GM12801 (cell line): ENCODE results near the gene CD3G.

ENCODE experiments used
- TF ChIP-seq, protein P1 (sequence below): IDR thresholded peaks from one replicate; pipeline ENCODE4 v1.5.1; 2011; ENCODE audit warnings: control low read depth; ENCODE audit not compliant: insufficient read length; ENCODE audit errors: extremely low read depth

The CD3G gene

DNA sequence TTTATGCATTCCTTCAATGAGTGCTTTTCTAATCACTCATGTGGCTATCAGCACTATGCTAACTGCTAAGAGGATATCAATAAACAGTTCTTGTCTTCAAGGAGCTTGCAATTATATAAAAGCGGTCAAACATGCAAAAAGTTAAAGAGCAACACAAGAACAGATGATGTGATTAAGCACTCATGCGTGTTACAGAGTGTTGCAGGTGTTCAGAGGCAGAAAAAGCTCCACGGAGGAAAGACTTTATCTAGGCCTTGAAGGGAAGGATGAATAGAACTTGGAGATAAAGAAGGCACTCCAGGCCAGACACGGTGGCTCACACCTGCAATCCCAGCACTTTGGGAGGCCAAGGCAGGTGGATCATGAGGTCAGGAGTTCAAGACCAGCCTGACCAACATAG is 26.0 kb upstream of the CD3G start:
- TF ChIP-seq, protein P1, sequence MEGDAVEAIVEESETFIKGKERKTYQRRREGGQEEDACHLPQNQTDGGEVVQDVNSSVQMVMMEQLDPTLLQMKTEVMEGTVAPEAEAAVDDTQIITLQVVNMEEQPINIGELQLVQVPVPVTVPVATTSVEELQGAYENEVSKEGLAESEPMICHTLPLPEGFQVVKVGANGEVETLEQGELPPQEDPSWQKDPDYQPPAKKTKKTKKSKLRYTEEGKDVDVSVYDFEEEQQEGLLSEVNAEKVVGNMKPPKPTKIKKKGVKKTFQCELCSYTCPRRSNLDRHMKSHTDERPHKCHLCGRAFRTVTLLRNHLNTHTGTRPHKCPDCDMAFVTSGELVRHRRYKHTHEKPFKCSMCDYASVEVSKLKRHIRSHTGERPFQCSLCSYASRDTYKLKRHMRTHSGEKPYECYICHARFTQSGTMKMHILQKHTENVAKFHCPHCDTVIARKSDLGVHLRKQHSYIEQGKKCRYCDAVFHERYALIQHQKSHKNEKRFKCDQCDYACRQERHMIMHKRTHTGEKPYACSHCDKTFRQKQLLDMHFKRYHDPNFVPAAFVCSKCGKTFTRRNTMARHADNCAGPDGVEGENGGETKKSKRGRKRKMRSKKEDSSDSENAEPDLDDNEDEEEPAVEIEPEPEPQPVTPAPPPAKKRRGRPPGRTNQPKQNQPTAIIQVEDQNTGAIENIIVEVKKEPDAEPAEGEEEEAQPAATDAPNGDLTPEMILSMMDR: no peak

DNA sequence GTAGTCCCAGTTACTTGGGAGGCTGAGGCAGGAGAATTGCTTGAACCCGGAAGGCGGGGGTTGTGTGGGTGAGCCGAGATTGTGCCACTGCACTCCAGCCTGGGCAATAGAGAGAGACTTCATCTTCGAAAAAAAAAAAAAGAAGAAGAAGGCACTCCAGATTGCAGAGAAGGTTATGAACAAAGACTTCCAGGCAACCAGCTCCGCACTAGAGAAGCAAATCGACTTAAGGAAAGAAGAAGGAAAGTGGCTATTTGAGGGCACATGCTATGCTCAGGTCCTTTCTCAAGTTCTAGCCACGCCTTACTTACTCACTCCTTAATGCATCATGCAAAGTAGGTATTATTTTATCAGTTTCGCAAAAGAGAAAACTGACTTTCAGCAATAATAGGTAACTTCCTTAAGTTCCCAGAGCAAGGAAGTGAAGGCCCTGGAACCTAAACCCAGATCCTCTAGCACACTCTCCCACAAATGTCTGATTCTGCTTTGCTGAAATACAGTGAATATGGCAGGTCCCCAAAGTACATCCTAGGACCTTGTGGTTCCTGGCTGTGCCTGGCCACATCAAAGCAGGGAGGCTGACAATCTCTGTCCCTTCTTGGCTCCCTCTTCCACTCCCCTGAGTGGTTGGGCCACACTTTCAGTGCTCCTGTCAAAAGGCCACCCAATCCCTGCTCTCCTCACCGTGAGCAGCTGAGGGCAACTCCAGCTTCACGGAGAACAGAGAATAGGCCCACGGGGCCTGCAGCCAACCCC is 25.4 kb upstream of the CD3G start:
- TF ChIP-seq, protein P1: no peak

DNA sequence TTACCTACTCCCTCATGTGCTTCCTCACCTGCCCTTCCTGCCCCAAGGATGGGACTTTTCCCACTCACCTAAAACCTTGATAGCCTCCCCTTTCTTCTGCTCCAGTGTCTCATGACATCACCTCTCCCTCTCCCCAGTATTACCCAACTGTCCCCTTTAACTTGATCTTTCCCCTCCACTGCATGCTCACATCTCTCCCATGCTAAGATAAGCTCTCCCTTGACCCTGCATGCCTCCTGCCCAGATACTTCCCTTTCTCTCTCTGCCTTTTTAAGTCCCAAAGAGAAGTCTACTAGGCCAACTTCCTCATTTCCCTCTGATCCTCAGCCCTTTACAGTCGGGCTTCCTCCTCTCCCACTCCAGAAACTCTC is 24.8 kb upstream of the CD3G start:
- TF ChIP-seq, protein P1: no peak

DNA sequence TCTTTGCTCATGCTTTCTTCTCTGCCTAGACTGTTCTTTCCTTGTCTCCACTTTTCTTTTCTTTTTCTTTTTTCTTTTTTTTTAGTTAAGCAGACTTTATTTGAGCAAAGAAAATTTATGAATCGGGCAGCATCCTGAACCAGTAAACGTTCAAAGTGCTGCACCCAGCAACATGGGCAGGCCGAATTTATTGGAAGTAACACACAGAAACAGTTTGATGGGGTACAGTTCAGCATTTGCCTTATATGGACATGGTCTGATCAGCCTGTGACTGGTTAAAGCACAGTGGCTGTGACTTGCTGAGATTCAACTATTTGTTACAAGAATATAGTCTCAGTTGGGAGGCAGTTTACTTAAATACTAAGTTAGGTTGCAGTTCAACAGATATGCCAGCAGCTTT is 23.6 kb upstream of the CD3G start:
- TF ChIP-seq, protein P1: no peak

DNA sequence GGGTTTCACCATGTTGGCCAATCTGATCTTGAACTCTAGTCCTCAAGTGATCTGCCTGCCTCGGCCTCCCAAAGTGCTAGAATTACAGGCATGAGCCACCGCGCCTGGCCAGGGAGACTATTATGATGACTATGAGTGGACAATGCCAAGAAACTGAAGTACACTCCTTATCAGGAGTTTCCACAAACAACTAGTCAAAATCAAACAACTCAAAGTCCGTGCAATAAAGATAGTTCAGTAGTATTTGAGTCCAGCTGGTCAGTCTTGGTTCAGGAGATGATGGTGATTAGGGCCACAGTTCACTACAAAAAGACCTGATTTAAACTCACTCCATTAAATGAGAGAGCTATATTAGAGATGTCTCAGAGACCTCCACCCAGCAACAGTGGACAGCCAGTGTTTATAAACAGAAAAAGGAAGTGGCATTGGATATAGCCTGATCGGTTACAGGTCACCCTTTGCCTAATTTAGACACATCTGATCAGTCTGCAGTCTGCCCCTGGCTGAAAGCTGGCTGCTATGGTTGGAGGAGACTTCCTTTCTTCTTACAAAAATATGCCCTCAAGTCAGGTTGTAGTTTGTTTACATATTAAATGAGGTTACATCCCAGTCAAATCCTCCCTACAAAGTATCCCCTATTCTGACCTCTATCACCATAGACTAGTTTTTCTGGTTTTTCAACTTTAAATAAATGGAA is 22.6 kb upstream of the CD3G start:
- TF ChIP-seq, protein P1: no peak

DNA sequence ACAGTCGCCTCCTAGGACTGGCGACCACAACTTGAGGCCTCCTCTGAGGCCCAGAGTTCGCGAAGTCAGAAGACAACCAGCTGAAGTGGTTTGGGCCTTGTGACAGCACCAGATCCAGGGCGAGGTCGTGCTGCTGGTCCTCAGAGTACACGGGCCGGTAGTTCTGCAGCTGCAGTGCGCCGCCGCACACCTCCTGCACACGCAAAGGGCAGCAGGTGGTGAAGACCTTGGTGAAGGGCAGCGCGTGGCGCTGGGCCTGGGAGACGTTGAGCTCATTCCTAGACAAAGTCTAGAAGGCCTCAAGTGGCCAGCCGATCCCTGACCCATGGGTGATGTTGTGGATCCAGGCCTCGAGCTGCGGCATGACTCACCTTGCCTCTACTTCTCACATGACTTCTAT is 21.4 kb upstream of the CD3G start:
- TF ChIP-seq, protein P1: no peak

DNA sequence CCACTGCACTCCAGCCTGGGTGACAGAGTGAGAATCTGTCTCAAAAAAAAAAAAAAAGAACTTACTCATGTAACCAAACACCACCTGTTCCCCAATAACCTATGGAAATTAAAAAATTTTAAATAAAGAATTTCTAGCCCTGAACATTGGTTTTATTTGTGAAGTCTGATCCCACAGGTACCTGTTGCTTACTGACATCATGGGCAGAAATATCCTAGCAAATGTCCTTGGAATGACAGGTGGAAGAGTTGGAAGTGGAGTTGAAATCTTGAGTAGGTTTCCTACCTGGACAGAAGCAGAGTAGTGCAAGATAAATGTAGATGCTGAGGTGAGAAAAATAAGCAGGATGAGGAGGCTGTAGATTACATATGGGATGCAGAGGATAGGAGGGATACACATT is 18.9 kb upstream of the CD3G start:
- TF ChIP-seq, protein P1: no peak
